K562 (cell line): ENCODE measurements around the gene SYN1. TPM values are rescaled to one million over a fixed set of nuclear protein-coding genes. Genes with fewer than 3 reads are reported as not detected.

Experiments
- BRD4 ChIP-seq: fragments of 200-600 bp; sonication (generic); IDR thresholded peaks from 2 replicates; pipeline ENCODE4 v1.6.1; 2017; ENCODE audit warnings: inconsistent platforms
- CBFA2T2 ChIP-seq: fragments of 450-650 bp; conservative IDR thresholded peaks from 2 replicates; pipeline ENCODE4 v1.6.1; 2017; ENCODE audit warnings: mild to moderate bottlenecking
- CSDE1 ChIP-seq, 2 experiments: fragments of 450-650 bp; IDR thresholded peaks; 2 replicates each; pipeline ENCODE4 v1.6.1; 2016; ENCODE audit warnings: mild to moderate bottlenecking in 1 of 2
- ETV1 ChIP-seq: fragments of 450-650 bp; conservative IDR thresholded peaks from 2 replicates; pipeline ENCODE4 v1.6.1; 2016; ENCODE audit warnings: missing genetic modification characterization, control low read depth, low read depth, missing compliant biosample characterization
- HMG20A ChIP-seq: fragments of 450-650 bp; formaldehyde crosslinking; conservative IDR thresholded peaks from 2 replicates; pipeline ENCODE4 v1.4.0; 2020; ENCODE audit warnings: mild to moderate bottlenecking, mixed read lengths
- PRPF4 ChIP-seq: fragments of 200-400 bp; formaldehyde crosslinking; IDR thresholded peaks from one replicate; pipeline ENCODE4 v1.6.1; 2017; ENCODE audit warnings: low read length, low read depth, mild to moderate bottlenecking; ENCODE audit not compliant: insufficient read depth, poor library complexity, severe bottlenecking
- RBM25 ChIP-seq: fragments of 200-400 bp; formaldehyde crosslinking; IDR thresholded peaks from 2 replicates; pipeline ENCODE4 v1.6.1; 2018; ENCODE audit warnings: low read length, low read depth, moderate library complexity; ENCODE audit not compliant: severe bottlenecking
- RBM34 ChIP-seq: fragments of 200-400 bp; formaldehyde crosslinking; IDR thresholded peaks from 2 replicates; pipeline ENCODE4 v1.6.1; 2018; ENCODE audit warnings: low read length, borderline replicate concordance; ENCODE audit not compliant: insufficient read depth
- TAF9B ChIP-seq: fragments of 450-650 bp; IDR thresholded peaks from 2 replicates; pipeline ENCODE4 v1.6.1; 2018; ENCODE audit warnings: mild to moderate bottlenecking; ENCODE audit not compliant: partially characterized antibody
- ZNF12 ChIP-seq: sonication (generic); formaldehyde crosslinking; IDR thresholded peaks from 2 replicates; pipeline ENCODE4 v1.4.0; 2020; ENCODE audit warnings: mild to moderate bottlenecking, missing genetic modification reagents
- ZNF175 ChIP-seq: fragments of 200-800 bp; sonication (Bioruptor generic); IDR thresholded peaks from 2 replicates; pipeline ENCODE4 v1.6.1; 2016; ENCODE audit warnings: low read depth, mild to moderate bottlenecking, missing genetic modification characterization, missing compliant biosample characterization
- ZNF197 ChIP-seq: fragments of 200-800 bp; sonication (Bioruptor generic); IDR thresholded peaks from 2 replicates; pipeline ENCODE4 v1.6.1; 2016; ENCODE audit warnings: low read depth, missing genetic modification characterization, missing compliant biosample characterization
- ZNF318 ChIP-seq, 2 experiments: fragments of 450-650 bp; IDR thresholded peaks; 2 replicates each; pipeline ENCODE4 v1.6.1; 2016; ENCODE audit warnings: mild to moderate bottlenecking in 2 of 2, borderline replicate concordance in 1 of 2, low read depth in 1 of 2, moderate library complexity in 1 of 2
- ZNF431 ChIP-seq: sonication (generic); formaldehyde crosslinking; IDR thresholded peaks from 2 replicates; pipeline ENCODE4 v1.8.0; 2022; ENCODE audit warnings: mild to moderate bottlenecking, missing genetic modification reagents
- ZNF609 ChIP-seq: sonication (generic); formaldehyde crosslinking; IDR thresholded peaks from 2 replicates; pipeline ENCODE4 v1.8.1; 2023; ENCODE audit warnings: missing genetic modification reagents, mild to moderate bottlenecking, borderline replicate concordance
- polyA plus RNA-seq, 8 experiments: library from polyadenylated mRNA; depleted of rRNA in 4 of 8; stranded (reverse) in 5 of 8; unstranded in 3 of 8; fragments of >200 nt; fragmentation: Nextera tagmentation in 2 of 8; fragmentation: Illumina TruSeq in 1 of 8; extraction: Ambion mirVana in 2 of 8; extraction: Trizol in 1 of 8; gene quantifications; 2 replicates each; pipeline versions ENCODE4 v1.2.1 to v1.2.3, GENCODE V29; 2011 to 2014; ENCODE audit warnings: inconsistent platforms in 1 of 8, missing spikeins in 1 of 8
- total RNA-seq, 7 experiments: library from RNA; depleted of rRNA in 6 of 7; stranded (reverse); fragments of >200 nt in 6 of 7; fragmentation: Illumina TruSeq in 2 of 7; extraction: Trizol in 2 of 7; gene quantifications; 2 replicates each; pipeline versions ENCODE4 v1.2.1 to v1.2.3, GENCODE V29; 2011 to 2021; ENCODE audit warnings: low replicate concordance in 1 of 7

Gene SYN1
- total and polyA plus RNA-seq, 9 of the 15 experiments (the other 6 are each of a cell fraction or from before 2014, with no cell fraction given): 0.01 to 0.28 (median 0.18) TPM; not detected in 2

- TF ChIP-seq ZNF318 (IDR thresholded peaks at IDR 0.05; ENCODE audit: borderline replicate concordance in 1 of 2, low read depth in 1 of 2): 0 out of 4 replicates have a peak, but pooled peaks of 1 of the 2 experiments have one; percentile 49
- TF ChIP-seq ZNF197 (CRISPR knock-in tag): 0 out of 2 replicates have a peak, but pooled peaks have one; percentile 21
- TF ChIP-seq ZNF12: no peak
- no peak for TF ChIP-seq RBM25
- no peak for TF ChIP-seq TAF9B
- no peak for TF ChIP-seq ZNF609 (CRISPR knock-in tag)
- no peak for TF ChIP-seq RBM34
- no peak for TF ChIP-seq PRPF4
- TF ChIP-seq ETV1 (tag): peak; percentile 77
- TF ChIP-seq CSDE1 (IDR thresholded peaks at IDR 0.05): no peak
- no peak for TF ChIP-seq BRD4
- no peak for TF ChIP-seq HMG20A (CRISPR knock-in tag)
- TF ChIP-seq CBFA2T2: peak; percentile 30; the same call in 1 of the 2 replicates
- peak; percentile 88 for TF ChIP-seq ZNF175 (CRISPR knock-in tag)
- TF ChIP-seq ZNF431 (CRISPR knock-in tag): no peak
These were observed 55.8 kb downstream of the SYN1 start (continued) for GRCh38 chrX:47563801-47564315.
